Effector memory CD4-positive, alpha-beta T cell (primary cell): ENCODE measurements around the gene TRIM72.
"Not testable (repeated sequence)": the region's sequence is repeated elsewhere in the genome, so short reads cannot be mapped to it uniquely, and the experiment has no call there.

Experiments
- DNase-seq, 3 donors: peaks; one replicate each; pipeline ENCODE4 v3.0.0-alpha.2; 2020
- H3K27ac ChIP-seq: 2 replicates; pipeline ENCODE4 v1.7.0; 2013; ENCODE audit warnings: mild to moderate bottlenecking, low read length, moderate library complexity; ENCODE audit not compliant: insufficient read depth, poor library complexity, severe bottlenecking
- H3K27me3 ChIP-seq: replicated peaks from 2 replicates; pipeline ENCODE4 v1.7.0; 2013; ENCODE audit warnings: mild to moderate bottlenecking, low read length; ENCODE audit not compliant: insufficient read depth, control insufficient read depth, poor library complexity, severe bottlenecking
- H3K36me3 ChIP-seq: 2 replicates; pipeline ENCODE4 v1.7.0; 2013; ENCODE audit warnings: mild to moderate bottlenecking, low read length, moderate library complexity; ENCODE audit not compliant: control insufficient read depth, insufficient read depth
- H3K4me1 ChIP-seq: 2 replicates; pipeline ENCODE4 v1.7.0; 2013; ENCODE audit warnings: low read length, mild to moderate bottlenecking; ENCODE audit not compliant: control insufficient read depth, insufficient read depth, poor library complexity, severe bottlenecking
- H3K4me3 ChIP-seq: 2 replicates; pipeline ENCODE4 v1.7.0; 2013; ENCODE audit warnings: low read length, low read depth, mild to moderate bottlenecking; ENCODE audit not compliant: insufficient read depth, poor library complexity, severe bottlenecking
- H3K9me3 ChIP-seq: 2 replicates; pipeline ENCODE4 v1.7.0; 2013; ENCODE audit warnings: mild to moderate bottlenecking, low read length, moderate library complexity; ENCODE audit not compliant: control insufficient read depth

The TRIM72 gene

GRCh38 chr16:31270795-31271194 lies 56.9 kb downstream of the TRIM72 start:
- H3K27me3 ChIP-seq, result no peaks in the 10 kb centered on the region
- no peak overlapping the region for H3K4me3 ChIP-seq
- H3K9me3 ChIP-seq, result peaks cover 5% of the 10 kb centered on the region
- no peak overlapping the region for H3K27ac ChIP-seq
- H3K36me3 ChIP-seq, result no peaks in the 10 kb centered on the region
- no peak for DNase-seq
- no peaks in the 10 kb centered on the region for H3K4me1 ChIP-seq

- no peak overlapping the region for H3K4me3 ChIP-seq
- no peak overlapping the region for H3K27ac ChIP-seq
- no peak for DNase-seq
Observed at GRCh38 chr16:31271621-31272190, 57.8 kb downstream of the TRIM72 start.

GRCh38 chr16:31273187-31273586 lies 59.3 kb downstream of the TRIM72 start:
- no peak overlapping the region for H3K4me3 ChIP-seq
- no peaks in the 10 kb centered on the region for H3K4me1 ChIP-seq
- DNase-seq, result no peak
- no peaks in the 10 kb centered on the region for H3K36me3 ChIP-seq
- H3K9me3 ChIP-seq, result peaks cover 5% of the 10 kb centered on the region
- no peaks in the 10 kb centered on the region for H3K27me3 ChIP-seq
- no peak overlapping the region for H3K27ac ChIP-seq

More at GRCh38 chr16:31271621-31272190, 57.8 kb downstream of the TRIM72 start:
- Histone ChIP-seq H3K36me3 (no peaks in the 10 kb centered on the region), H3K9me3 (peaks cover 5% of the 10 kb centered on the region), H3K27me3 (no peaks in the 10 kb centered on the region), H3K4me1 (no peaks in the 10 kb centered on the region)

- Histone ChIP-seq H3K27me3 (no peaks in the 10 kb centered on the region), H3K9me3 (peaks cover 5% of the 10 kb centered on the region), H3K4me3 (no peak overlapping the region), H3K36me3 (no peaks in the 10 kb centered on the region), H3K4me1 (no peaks in the 10 kb centered on the region), H3K27ac (no peak overlapping the region)
- DNase-seq, result no peak
Observed at GRCh38 chr16:31273676-31274075, 59.8 kb downstream of the TRIM72 start.

GRCh38 chr16:31274831-31275816 lies 61.2 kb downstream of the TRIM72 start:
- H3K9me3 ChIP-seq, result peaks cover 5% of the 10 kb centered on the region
- no peaks in the 10 kb centered on the region for H3K36me3 ChIP-seq
- no peaks in the 10 kb centered on the region for H3K27me3 ChIP-seq
- no peak for DNase-seq
- no peak overlapping the region for H3K4me3 ChIP-seq
- no peak overlapping the region for H3K27ac ChIP-seq
- no peaks in the 10 kb centered on the region for H3K4me1 ChIP-seq

- Histone ChIP-seq H3K4me1 (no peaks in the 10 kb centered on the region), H3K27ac (no peak overlapping the region), H3K4me3 (no peak overlapping the region), H3K27me3 (no peaks in the 10 kb centered on the region), H3K9me3 (peaks cover 5% of the 10 kb centered on the region), H3K36me3 (no peaks in the 10 kb centered on the region)
- DNase-seq, result no peak
Observed at GRCh38 chr16:31276600-31276999, 62.7 kb downstream of the TRIM72 start.

GRCh38 chr16:31277659-31278260 lies 63.8 kb downstream of the TRIM72 start:
- Histone ChIP-seq H3K27ac (no peak overlapping the region), H3K4me3 (no peak overlapping the region), H3K9me3 (peaks cover 5% of the 10 kb centered on the region), H3K27me3 (no peaks in the 10 kb centered on the region), H3K4me1 (no peaks in the 10 kb centered on the region), H3K36me3 (no peaks in the 10 kb centered on the region)
- no peak for DNase-seq

- H3K4me3 ChIP-seq, H3K27me3 ChIP-seq, DNase-seq, H3K27ac ChIP-seq, H3K36me3 ChIP-seq, H3K4me1 ChIP-seq, H3K9me3 ChIP-seq: not testable (repeated sequence)
Observed at GRCh38 chr16:31278853-31279252, 64.9 kb downstream of the TRIM72 start.
